GM19397 (cell line): ENCODE results near the gene MLLT6.

Experiments
- ATAC-seq: cut with Tn5 transposase; IDR thresholded peaks from one replicate; pipeline ENCODE4 v1.9.1; 2021; ENCODE audit warnings: mild to moderate bottlenecking, moderate library complexity; ENCODE audit not compliant: unreplicated experiment

The MLLT6 gene

DNA sequence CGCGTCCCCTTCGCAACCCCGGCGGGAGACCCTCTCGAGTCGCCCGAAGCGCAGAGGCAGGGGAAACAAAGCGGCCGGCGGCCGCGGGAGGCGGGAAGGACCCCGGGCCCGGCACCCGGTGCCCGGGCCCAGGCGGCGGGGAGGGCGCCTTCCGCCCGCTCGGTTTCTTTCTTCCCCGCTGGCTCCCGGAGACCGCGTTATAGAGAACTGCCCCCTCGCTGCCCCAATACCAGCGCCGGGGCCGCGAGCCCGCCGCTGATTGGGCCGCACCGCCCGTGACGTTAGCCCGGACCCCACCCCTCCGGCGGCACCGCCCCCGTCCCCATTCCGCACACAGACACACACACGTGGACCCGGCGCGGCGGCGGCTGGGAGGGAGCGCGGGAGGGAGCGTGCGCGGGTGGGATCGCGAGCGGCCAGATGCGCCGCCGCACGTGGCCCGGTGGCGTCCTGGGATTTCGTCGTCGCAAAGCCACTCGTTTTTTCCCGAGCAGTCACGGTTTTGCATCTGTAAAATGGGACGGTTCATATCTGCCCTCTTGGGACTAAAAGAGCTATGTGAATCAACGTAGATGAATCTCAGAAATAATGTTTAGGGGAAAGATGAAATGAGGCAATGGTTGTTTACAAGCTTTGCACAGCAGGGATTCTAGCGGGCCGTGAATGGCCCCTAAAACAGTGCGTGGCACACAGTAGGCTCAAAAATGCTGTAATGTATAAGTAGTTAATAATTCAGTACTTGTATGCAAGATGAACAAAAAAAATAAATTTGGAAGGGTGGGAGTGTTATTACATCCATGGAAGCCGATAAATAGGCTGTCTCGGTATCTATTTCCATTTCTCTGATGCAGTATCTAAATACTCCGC is 30.1 kb upstream of the MLLT6 start, which contains the start of gene EPOP:
Gene EPOP, minus strand, starts transcription at position 209 of the 867 bp plus-strand sequence. CDS start 462 bp downstream, outside the sequence.
- ATAC-seq: peak; percentile 69

GRCh38 chr17:38676706-38677504 is 28.2 kb upstream of the MLLT6 start:
- ATAC-seq: no peak

DNA sequence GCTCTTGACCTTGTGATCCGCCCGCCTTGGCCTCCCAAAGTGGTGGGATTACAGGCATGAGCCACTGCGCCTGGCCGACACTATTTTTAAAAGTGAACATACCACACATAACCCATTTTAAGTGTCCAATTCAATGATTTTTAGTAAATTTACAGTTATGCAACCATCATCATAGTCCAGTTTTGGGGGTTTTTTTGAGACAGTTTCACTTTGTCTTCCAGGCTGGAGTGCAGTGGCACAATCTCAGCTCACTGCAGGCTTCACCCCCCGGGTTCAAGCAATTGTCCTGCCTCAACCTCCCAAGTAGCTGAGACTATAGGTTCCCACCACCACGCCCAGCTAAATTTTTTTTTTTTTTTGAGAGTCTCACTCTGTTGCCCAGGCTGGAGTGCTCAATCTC is 27.3 kb upstream of the MLLT6 start:
- ATAC-seq: no peak

DNA sequence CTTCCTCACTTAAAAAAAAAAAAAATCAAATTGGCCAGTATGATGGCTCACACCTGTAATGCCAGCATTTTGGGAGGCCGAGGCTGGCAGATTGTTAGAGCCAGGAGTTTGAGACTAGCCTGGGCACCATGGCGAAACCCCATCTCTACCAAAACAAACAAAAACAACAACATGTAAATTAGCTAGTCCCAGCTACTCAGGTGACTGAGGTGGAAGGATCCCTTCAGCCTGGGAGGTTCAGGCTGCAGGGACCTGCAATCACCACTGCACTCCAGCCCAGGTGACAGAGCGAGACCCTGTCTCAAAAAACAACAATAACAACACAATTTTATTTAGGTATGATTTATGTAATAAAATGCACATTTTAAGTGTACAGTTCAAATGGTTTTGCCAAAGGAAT is 24.0 kb upstream of the MLLT6 start:
- ATAC-seq: no peak

DNA sequence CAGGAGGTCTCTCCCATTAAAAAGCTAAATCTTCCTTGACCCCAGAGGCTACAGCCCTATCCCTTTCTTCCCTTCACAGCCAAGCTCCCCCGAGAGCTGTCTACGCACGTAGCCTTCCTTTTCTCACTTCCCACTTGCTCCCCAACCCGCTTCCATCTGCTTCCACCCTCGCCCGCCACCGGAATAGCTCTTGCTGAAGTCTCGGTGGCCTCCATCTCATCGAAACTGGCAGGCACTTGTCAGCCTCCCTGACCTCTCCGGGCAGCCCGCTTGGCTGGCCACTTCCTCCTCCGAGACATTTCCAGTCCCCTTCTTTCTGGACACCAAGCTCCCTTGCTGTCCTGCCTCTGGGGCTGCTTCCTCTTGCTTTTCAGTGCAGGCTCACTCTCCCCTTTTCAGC is 19.6 kb upstream of the MLLT6 start:
- ATAC-seq: no peak

DNA sequence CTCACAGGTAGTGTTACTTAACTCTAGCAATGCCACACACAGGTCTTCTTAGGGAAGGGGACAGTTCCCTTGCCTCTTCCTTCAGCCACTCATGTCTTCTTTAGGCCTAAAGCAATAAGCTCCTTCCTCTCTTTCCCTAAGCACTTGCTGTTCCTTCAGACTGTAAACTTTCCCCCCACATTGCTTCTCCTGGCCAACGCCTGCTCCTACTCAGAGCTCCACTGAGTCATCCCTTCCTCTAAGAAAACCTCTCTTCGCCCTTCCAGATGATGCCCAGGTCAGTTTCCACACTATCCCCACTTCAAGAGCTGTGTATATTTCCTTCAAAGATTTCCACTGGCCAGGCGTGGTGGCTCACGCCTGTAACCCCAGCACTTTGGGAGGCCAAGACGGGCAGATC is 17.8 kb upstream of the MLLT6 start:
- ATAC-seq: no peak

- ATAC-seq: no peak
Observed at GRCh38 chr17:38690386-38690785, 14.7 kb upstream of the MLLT6 start.

GRCh38 chr17:38691154-38691553 is 13.9 kb upstream of the MLLT6 start:
- ATAC-seq: no peak

DNA sequence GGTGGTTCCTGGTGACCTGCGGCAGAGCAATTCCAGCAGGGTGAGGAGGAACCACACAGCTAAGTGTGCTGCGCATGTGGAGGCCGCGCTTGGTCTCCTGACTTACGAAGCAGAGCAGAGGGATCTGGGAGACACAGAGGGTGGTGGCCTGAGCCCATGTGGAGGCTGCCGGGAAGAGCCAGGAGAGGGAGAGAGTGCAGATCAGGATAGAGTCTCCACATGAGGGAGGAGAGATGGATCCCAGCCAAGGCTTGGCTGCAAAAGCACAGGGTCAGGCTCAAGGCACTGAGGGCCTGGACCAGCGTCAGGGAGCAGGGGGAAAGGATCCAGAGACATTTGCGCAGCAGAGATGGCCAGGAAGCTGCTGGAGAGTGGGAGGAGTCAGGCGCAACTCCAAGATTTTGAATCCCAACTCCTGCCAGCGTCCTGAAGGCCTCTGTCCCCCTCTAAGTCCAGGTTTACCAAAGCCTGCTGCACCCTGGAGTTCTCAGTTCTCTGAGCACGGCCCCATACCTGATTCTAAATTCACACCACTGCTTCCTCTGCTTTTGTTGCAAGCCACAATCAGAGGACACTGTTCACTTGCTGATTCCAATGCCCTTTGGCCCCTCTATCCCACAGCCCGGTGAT is 11.3 kb upstream of the MLLT6 start:
- ATAC-seq: no peak

DNA sequence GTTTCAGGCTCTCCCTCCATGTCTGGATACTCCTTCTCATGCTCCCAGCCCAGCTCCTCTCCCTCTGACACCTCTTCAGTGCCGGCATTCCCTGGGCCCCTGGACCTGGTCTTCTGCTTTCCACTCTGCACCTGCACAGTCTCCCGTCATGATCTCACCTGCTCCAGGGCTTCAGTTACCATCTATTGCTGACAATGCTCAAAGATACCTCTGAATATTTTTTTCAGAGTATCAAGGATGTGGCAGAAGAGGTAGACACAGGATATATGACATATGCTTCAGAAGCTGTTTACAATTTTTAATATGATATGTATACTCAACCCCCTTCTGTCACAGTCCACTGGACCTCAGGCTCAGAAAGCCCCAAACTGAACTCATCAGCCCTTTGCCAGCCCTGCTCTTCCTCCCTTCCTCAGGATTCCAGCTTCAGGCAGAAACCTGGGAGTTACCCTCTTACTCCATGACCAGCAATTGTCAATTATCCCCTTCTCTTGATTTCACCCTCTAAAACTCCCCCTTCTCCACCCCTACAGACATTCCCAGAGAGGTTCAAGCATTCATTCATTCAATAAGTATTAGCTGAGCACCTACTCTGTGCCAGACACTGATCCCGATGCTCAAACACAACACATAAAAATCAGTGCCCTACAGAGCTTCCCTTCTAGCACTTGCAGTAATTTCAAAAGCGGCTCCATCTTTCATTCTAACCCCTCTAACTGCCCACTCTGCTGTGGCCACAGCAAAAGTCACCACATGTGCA is 7.8 kb upstream of the MLLT6 start:
- no peak for ATAC-seq

DNA sequence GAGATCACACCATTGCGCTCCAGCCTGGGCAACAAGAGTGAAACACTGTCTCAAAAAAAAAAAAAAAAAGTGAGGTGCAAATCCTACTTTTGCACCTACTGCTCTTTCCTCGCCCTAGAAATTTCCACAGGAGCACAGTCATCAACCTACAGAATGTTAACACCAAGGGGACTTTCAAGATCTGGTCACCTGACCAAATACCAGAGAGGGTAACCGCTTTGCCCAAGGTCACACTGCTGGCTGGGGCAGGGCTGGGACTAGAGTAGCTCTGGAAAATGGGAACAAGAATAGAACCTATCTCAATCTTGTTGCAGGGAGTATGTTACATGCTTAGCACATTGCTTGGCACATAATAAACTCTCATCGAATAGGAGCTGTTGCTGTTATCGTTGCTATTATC is 6.3 kb upstream of the MLLT6 start:
- no peak for ATAC-seq

DNA sequence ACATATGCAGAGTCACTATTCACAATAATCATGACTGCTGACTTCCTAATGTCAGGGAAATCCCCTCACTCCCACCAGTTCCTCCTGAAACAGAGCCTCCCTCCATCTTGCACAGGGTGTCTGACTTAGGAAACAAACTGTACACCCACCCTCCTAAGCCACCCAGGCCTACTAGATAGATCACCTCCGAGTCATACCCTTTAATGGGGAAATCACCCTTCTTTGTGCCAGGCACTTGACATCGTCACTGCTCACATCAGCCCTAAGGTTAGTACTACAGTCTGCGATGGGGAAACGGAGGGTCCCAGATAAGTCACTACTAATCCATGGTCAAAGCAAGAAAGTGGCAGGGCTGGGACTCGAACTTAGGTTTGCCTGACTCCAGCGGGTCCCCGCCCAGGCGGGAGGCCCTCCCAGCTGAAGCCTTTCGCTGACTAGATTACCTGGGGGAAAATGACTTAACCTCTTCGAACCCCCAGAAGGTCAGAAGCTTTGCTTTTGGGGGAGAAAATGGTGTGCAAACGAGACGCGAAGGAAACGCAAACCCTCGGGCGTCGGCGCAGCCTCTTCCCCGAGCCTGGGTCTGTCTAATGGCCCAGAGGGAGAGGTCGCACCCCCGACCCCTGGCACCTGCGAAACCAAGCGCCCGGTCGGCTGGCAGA is 3.4 kb upstream of the MLLT6 start:
- ATAC-seq: peak; percentile 1

GRCh38 chr17:38702166-38702915 is 2.7 kb upstream of the MLLT6 start:
- peak; percentile 32 for ATAC-seq

DNA sequence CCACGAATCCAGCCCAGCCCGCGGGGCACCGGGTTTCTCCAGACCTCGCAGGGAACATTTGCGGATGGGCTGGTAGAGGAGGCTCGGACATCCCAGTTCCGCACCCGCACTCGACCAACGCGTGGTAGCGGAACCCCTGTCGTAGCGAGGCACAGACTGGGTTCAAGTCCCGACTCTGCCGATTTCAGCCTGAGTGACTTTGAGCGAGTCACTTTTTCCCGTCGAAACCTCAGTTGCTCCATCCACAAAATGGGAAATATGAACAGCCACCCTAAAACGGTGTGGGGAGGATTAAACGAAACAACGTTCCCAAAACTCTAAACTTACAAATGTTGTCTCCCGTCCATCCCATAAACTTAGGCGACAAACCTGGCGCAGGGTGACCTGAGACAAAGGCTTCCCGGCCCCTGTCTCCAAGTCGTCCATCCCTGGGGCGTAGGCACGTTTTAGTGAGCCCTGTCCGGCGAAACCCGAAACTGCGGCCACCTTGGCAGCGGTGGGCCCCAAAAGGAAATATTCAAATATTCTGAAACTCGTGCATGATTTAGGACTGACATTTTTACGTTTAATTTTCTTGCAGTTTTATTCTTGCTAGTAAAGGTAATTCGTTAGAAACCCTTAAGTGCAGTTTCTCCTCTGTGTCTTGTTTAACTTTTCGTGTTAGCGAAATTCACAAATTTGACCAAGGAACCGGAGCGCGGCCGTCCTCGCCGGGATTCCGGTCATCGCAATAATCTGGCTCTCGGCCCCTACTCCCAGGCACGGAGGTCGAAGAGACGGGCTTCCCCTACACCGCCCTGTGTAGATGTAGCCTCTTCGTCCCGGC is 1.9 kb upstream of the MLLT6 start:
- ATAC-seq: no peak

- no peak for ATAC-seq
Observed at GRCh38 chr17:38703742-38704605, 1.1 kb upstream of the MLLT6 start.

- no peak for ATAC-seq
Observed at GRCh38 chr17:38705523-38705802, 390 bp downstream of the MLLT6 start.

DNA sequence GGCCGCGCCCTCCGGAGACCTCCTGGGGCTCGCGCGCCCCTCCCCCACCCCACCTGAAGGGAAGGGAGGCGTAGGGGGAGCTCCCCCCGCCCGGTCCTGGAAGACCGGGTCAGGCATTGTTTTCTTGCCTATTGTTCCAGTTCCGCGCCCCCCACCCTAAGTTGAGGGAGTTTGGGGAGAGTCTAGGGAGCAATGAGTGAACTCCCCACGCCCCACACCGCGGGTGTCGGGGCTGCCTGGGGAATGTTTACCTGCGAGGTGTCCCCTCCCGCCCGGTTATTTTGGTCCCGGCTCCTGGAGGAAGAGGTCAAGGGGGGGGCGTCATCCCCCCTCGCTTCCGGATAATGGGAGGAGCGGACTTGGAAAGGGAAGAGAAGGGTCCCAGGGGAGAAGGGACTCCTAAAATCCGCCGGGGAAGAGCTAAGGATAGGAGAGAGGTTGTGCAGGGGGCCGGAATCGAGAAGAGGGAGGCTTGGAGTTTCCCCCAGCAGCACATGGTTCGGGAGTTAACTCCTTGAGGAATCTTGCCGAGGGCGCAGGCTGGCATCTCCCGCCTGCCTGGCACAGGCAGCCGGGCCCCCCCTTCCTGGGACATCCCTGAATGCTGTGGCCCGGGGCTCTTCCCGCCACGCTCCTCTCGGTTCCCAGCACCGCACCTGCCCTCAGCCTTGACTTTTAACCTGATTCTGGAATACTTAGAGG is 881 bp downstream of the MLLT6 start:
- no peak for ATAC-seq
